22Rv1 (cell line): ENCODE results near the gene COL4A6.

Experiments
- H3K27ac ChIP-seq: fragments of 450-650 bp; 2 replicates; pipeline ENCODE4 v1.5.1; 2017
- CTCF ChIP-seq: fragments of 450-650 bp; IDR thresholded peaks from 2 replicates; pipeline ENCODE4 v1.5.1; 2017; ENCODE audit warnings: mild to moderate bottlenecking
- ZFX ChIP-seq: fragments of 450-650 bp; IDR thresholded peaks from 2 replicates; pipeline ENCODE4 v1.6.1; 2017; ENCODE audit warnings: antibody characterized with exemption, borderline replicate concordance

Gene COL4A6

GRCh38 chrX:108299101-108299591 lies 139.1 kb downstream of the COL4A6 start:
- no peak for TF ChIP-seq CTCF
- no peak for TF ChIP-seq ZFX
- H3K27ac ChIP-seq = no peak overlapping the region

- TF ChIP-seq CTCF (no peak), ZFX (no peak)
- H3K27ac ChIP-seq = no peak overlapping the region
These were observed 140.0 kb downstream of the COL4A6 start for GRCh38 chrX:108298165-108298602.

- TF ChIP-seq CTCF (no peak), ZFX (no peak)
- no peak overlapping the region for H3K27ac ChIP-seq
These were observed 140.9 kb downstream of the COL4A6 start for GRCh38 chrX:108297290-108297689.

GRCh38 chrX:108292053-108292452 lies 146.2 kb downstream of the COL4A6 start:
- no peak for TF ChIP-seq ZFX
- no peak for TF ChIP-seq CTCF
- no peak overlapping the region for H3K27ac ChIP-seq

- no peak overlapping the region for H3K27ac ChIP-seq
- TF ChIP-seq ZFX (no peak), CTCF (no peak)
These were observed 152.3 kb downstream of the COL4A6 start for GRCh38 chrX:108285918-108286317.

- H3K27ac ChIP-seq = no peak overlapping the region
- TF ChIP-seq ZFX (no peak), CTCF (no peak)
These were observed 152.9 kb downstream of the COL4A6 start for GRCh38 chrX:108285356-108285755.

GRCh38 chrX:108275732-108276131 lies 162.5 kb downstream of the COL4A6 start:
- H3K27ac ChIP-seq = no peak overlapping the region
- TF ChIP-seq ZFX (no peak), CTCF (no peak)
